AG08396 (cell line): ENCODE results near the gene HSCB.
"Not testable (repeated sequence)": the region's sequence is repeated elsewhere in the genome, so short reads cannot be mapped to it uniquely, and the experiment has no call there.

Experiments used
- DNase-seq: peaks from one replicate; pipeline ENCODE4 v3.0.0; 2012; ENCODE audit warnings: low spot score, mixed read lengths

The HSCB gene

GRCh38 chr22:28791841-28792490 lies 50.1 kb downstream of the HSCB start:
- DNase-seq = no peak

- no peak for DNase-seq
These were observed 50.9 kb downstream of the HSCB start for GRCh38 chr22:28792491-28793383.

- no peak for DNase-seq
These were observed 52.2 kb downstream of the HSCB start for GRCh38 chr22:28793976-28794584.

GRCh38 chr22:28795071-28795693 lies 53.3 kb downstream of the HSCB start:
- no peak for DNase-seq

GRCh38 chr22:28795932-28796856 lies 54.4 kb downstream of the HSCB start:
- DNase-seq = no peak

GRCh38 chr22:28798810-28799605 lies 57.2 kb downstream of the HSCB start:
- DNase-seq = peak; percentile 84

GRCh38 chr22:28799606-28800307 lies 57.9 kb downstream of the HSCB start:
- DNase-seq = peak; percentile 79

GRCh38 chr22:28800308-28801041 lies 58.6 kb downstream of the HSCB start, which contains the start of gene XBP1:
Gene XBP1, minus strand, starts transcription at chr22:28800569.
- DNase-seq = peak; percentile 99

GRCh38 chr22:28801845-28802594 lies 60.2 kb downstream of the HSCB start:
- no peak for DNase-seq

- no peak for DNase-seq
These were observed 60.8 kb downstream of the HSCB start for GRCh38 chr22:28802595-28803123.

GRCh38 chr22:28805426-28805825 lies 63.6 kb downstream of the HSCB start:
- DNase-seq = not testable (repeated sequence)
